HG03575 (cell line): ENCODE results near the gene PPP1CA.

ENCODE experiments used
- ATAC-seq: cut with Tn5 transposase; IDR thresholded peaks from one replicate; pipeline ENCODE4 v1.9.1; 2021; ENCODE audit not compliant: unreplicated experiment, insufficient number of reproducible peaks, low FRiP score; ENCODE audit errors: extremely low read depth

The PPP1CA gene

DNA sequence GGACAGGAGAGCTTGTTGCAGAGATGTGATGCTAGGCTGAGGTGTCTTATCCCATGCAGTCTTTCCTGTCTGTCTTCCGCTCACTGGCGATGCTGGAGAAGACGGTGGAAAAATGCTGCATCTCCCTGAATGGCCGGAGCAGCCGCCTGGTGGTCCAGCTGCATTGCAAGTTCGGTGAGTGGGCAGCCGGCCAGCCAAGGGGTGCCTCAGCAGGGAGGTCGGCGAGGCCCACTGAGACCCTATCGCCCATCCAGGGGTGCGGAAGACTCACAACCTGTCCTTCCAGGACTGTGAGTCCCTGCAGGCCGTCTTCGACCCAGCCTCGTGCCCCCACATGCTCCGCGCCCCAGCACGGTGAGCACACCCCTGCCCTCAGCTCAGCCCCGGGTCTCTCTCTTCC is 8.2 kb downstream of the PPP1CA start:
- no peak for ATAC-seq

DNA sequence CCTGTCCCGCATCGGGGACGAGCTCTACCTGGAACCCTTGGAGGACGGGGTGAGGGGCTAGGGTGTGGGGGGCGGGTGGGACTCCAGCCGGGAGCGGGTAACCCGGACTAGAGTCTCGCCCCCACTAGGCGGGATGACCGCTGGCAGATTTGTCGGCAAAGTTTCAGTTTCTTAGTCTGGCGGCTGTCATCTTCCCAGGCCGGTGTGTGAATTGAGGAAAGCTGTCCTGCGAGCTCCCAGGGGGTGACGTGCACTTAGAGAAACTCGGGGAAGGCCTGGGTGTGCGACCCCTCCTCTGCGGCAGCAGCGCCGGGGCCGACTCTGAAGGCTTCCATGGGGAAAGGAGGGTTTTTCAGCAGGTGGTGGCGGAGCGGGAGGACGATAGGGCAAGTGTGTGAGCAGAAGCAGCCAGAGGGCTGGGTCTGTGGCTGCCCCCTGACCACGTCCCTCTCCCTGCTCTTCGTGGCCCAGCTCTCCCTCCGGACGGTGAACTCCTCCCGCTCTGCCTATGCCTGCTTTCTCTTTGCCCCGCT is 9.4 kb downstream of the PPP1CA start:
- no peak for ATAC-seq

GRCh38 chr11:67391304-67392182 is 10.1 kb downstream of the PPP1CA start, which contains the start of gene RAD9A:
RAD9A (plus strand) TSS chr11:67391986; CDS start chr11:67392045, 59 bp downstream.
- no peak for ATAC-seq

- ATAC-seq = no peak
Measured at GRCh38 chr11:67390947-67391303, 10.7 kb downstream of the PPP1CA start.

DNA sequence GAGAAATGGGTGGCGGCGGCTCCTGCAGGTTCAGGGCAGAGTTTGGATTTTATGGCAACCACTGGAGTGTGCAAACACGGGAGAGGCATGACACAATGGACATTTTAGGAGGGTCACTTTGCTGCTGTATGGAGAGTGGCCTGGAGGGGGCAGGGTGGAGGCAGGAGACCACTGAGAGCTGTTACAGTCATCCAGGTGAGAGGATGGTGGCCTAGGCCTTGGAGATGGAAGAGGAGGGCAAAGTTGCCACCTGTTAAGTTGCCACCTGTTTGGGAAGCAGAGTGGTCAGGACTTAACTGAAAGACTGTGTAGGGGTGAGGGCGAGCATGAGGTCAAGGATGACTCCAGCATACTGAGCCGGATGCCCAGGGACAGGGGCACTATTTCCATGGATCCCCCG is 12.2 kb downstream of the PPP1CA start:
- ATAC-seq = no peak

GRCh38 chr11:67387518-67387917 is 14.1 kb downstream of the PPP1CA start:
- ATAC-seq = no peak

- no peak for ATAC-seq
Measured at GRCh38 chr11:67387069-67387468, 14.6 kb downstream of the PPP1CA start.

GRCh38 chr11:67384851-67385366 is 16.7 kb downstream of the PPP1CA start:
- no peak for ATAC-seq

GRCh38 chr11:67382276-67383136 is 19.2 kb downstream of the PPP1CA start:
- no peak for ATAC-seq

GRCh38 chr11:67381244-67381972 is 20.2 kb downstream of the PPP1CA start:
- ATAC-seq = no peak

DNA sequence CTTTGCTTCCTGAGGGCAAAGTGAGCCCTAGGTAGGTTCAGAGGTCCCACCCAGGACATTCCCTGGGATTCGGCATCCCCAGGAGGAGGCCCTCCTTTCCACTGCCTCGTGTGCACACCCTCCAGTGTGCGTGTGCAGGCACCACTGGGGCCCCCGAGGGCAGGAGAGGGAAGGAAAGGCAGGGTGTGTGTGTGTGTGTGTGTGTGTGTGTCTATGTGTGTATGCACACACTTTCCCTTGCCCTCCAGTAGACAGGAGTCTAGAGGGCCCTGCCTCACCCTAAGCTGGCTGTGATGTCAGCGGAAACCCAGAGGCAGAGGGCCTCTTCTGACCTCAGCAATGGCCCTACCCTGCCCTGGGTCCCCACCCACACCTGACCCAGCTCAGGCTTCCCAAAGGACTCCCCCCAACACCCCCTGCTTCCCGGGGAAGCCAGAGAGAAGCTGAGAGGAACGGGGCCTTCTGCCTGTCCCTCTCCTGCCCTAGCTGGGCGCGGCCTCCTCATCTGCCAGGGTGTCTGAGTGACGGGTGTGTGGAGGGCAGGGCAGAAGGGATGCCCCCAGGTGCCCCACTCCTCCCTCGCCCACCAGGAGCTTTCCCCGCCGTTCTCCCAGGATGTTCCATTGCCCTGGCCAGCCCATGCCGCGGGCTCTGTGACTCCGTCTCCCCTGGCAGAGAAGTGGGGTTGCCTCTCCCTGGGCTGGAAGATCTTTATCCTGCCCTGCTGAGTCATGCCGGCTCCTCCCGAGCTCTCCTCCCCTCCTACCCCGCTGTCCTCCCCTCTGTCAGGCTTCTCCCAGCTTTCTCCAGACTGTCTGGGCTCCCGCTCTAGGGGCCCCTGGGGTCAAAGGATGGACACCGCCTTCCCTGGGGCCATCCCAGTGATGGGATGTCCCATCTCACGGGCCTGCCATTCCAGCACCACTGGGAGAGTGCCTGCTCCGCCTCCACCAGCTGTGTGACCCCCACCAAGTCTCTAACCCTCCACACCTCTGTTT is 22.3 kb downstream of the PPP1CA start:
- ATAC-seq = no peak

GRCh38 chr11:67378544-67378943 is 23.1 kb downstream of the PPP1CA start:
- ATAC-seq = no peak

DNA sequence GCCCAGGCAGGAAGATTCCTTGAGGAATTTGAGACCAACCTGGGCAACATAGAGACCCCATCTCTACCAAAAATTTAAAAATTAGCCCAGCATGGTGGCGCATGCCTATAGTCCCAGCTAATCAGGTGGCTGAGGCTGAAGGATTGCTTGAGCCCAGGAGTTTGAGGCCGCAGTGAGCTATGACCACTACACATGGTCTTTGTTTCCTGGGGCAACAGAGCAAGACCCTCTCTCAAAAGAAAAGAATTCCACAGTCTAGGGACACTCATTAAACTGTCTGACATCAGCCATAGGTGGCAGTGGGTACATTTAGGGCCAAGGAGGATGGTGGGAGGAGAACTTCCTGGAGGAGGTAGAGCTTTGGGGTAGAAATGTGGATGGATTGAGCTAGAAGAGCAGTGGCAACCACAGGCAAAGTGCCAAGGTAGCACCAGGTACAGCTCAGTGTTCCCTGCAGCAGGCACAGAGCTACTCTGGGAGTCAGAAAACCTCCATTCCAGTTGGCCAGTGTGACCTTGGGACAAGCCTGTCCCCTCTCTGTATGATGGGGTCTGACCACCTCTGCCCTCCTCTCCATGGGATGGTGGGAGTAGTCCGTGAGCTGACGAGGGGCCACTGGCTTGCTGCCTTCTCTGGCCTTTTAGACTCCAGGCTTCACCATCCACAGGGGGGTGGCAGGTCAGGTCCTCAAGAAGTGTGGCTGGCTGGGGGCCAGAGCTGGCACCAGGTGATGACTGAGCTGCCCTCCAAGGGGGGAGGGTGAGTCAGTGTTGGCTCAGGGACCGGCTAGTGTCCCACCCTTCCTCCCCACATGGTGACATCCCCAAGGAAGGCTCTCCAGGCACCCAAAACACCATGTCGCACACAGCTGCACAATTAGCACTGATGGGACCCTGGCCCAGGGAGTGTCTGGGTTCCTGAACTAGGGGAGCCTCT is 24.5 kb downstream of the PPP1CA start:
- ATAC-seq = no peak

GRCh38 chr11:67376063-67376820 is 25.4 kb downstream of the PPP1CA start:
- ATAC-seq = no peak

DNA sequence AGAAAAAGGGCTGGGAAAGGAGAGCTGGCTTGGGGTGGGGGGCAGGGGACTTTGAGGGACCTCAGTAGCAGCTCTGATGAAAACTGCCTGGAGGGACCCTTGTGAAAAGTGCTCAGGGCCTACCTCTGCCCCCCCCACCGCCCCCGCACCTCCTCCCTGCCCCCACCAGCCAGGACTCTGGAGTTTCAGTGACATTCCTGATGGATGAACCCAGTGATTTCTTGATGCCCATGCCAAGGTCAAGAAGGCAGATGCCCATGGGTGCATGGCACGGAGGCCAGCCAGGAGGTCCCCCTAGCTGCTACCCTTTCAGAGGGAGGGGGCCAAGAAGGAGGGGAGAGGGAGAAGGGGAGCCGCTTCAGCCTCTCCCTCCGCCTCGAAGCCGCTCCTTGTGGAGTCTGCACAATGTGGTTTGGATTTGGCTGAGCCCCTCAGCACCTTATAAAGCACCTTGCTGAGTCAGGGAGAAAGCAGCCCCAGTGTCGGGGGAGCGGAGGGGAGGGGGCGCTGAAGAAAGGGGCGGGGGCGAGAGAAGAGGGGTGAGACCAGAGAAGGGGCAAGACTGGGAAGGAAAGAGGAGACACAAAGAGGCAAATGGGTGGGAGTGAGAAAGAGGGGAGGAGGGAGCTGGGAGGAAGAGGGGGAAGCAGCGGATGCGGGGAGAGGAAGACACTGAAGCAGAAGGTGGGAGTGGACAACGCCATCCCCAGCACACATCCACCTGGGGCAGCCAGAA is 26.2 kb downstream of the PPP1CA start:
- ATAC-seq = no peak
